ENCODE data around the gene THSD4.

- TF ChIP-seq CTCF (IDR thresholded peaks at IDR 0.05) (no peak), POLR2A (IDR thresholded peaks at IDR 0.05) (no peak)
These were observed 353.4 kb downstream of the THSD4 start for GRCh38 chr15:71468715-71469114.
